ENCODE data around the gene LRRC8D. TPM values are rescaled to one million over a fixed set of nuclear protein-coding genes. Genes with fewer than 3 reads are reported as not detected.
A peak's percentile ranks its signal among the peaks of the same experiment; 100 is the strongest.

The LRRC8D gene
- polyA plus RNA-seq, 3 donors: 34.8 to 40.2 (median 37.2) TPM

- no peak for DNase-seq (ENCODE audit: extremely low read depth in 1 of 11, low read depth in 9 of 11, low spot score in 4 of 11)
These were observed 2.3 kb downstream of the LRRC8D start for GRCh38 chr1:89822999-89823628.

GRCh38 chr1:89823679-89824292 is 3.0 kb downstream of the LRRC8D start:
- no peak for DNase-seq (ENCODE audit: extremely low read depth in 1 of 11, low read depth in 9 of 11, low spot score in 4 of 11)

- DNase-seq (ENCODE audit: extremely low read depth in 1 of 11, low read depth in 9 of 11, low spot score in 4 of 11): no peak
These were observed 5.8 kb downstream of the LRRC8D start for GRCh38 chr1:89826594-89826993.

- no peak for DNase-seq (ENCODE audit: extremely low read depth in 1 of 11, low read depth in 9 of 11, low spot score in 4 of 11)
These were observed 6.5 kb downstream of the LRRC8D start for GRCh38 chr1:89827330-89827729.

- DNase-seq (ENCODE audit: extremely low read depth in 1 of 11, low read depth in 9 of 11, low spot score in 4 of 11): no peak
These were observed 7.1 kb downstream of the LRRC8D start for GRCh38 chr1:89827902-89828301.

GRCh38 chr1:89829186-89829585 is 8.4 kb downstream of the LRRC8D start:
- no peak for DNase-seq (ENCODE audit: extremely low read depth in 1 of 11, low read depth in 9 of 11, low spot score in 4 of 11)

- DNase-seq (ENCODE audit: extremely low read depth in 1 of 11, low read depth in 9 of 11, low spot score in 4 of 11): no peak
These were observed 10.8 kb downstream of the LRRC8D start for GRCh38 chr1:89831462-89832120.

- no peak for DNase-seq (ENCODE audit: extremely low read depth in 1 of 11, low read depth in 9 of 11, low spot score in 4 of 11)
These were observed 11.8 kb downstream of the LRRC8D start for GRCh38 chr1:89832496-89833127.

GRCh38 chr1:89833183-89834082 is 12.6 kb downstream of the LRRC8D start:
- no peak for DNase-seq (ENCODE audit: extremely low read depth in 1 of 11, low read depth in 9 of 11, low spot score in 4 of 11)

- DNase-seq (ENCODE audit: extremely low read depth in 1 of 11, low read depth in 9 of 11, low spot score in 4 of 11): no peak
These were observed 13.4 kb downstream of the LRRC8D start for GRCh38 chr1:89834083-89834704.

- DNase-seq (ENCODE audit: extremely low read depth in 1 of 11, low read depth in 9 of 11, low spot score in 4 of 11): no peak
These were observed 15.6 kb downstream of the LRRC8D start for GRCh38 chr1:89836252-89837035.

GRCh38 chr1:89837036-89837481 is 16.2 kb downstream of the LRRC8D start:
- peak in 3 of 11 donors; percentile 62 to 68 (median 67) for DNase-seq (ENCODE audit: extremely low read depth in 1 of 11, low read depth in 9 of 11, low spot score in 4 of 11)

GRCh38 chr1:89837510-89837909 is 16.7 kb downstream of the LRRC8D start:
- no peak for DNase-seq (ENCODE audit: extremely low read depth in 1 of 11, low read depth in 9 of 11, low spot score in 4 of 11)

GRCh38 chr1:89839516-89839915 is 18.7 kb downstream of the LRRC8D start:
- DNase-seq (ENCODE audit: extremely low read depth in 1 of 11, low read depth in 9 of 11, low spot score in 4 of 11): no peak

- no peak for DNase-seq (ENCODE audit: extremely low read depth in 1 of 11, low read depth in 9 of 11, low spot score in 4 of 11)
These were observed 20.7 kb downstream of the LRRC8D start for GRCh38 chr1:89841507-89841906.

- no peak for DNase-seq (ENCODE audit: extremely low read depth in 1 of 11, low read depth in 9 of 11, low spot score in 4 of 11)
These were observed 21.9 kb downstream of the LRRC8D start for GRCh38 chr1:89842567-89843272.
